ENCODE data around the gene AUTS2.

Gene AUTS2

DNA sequence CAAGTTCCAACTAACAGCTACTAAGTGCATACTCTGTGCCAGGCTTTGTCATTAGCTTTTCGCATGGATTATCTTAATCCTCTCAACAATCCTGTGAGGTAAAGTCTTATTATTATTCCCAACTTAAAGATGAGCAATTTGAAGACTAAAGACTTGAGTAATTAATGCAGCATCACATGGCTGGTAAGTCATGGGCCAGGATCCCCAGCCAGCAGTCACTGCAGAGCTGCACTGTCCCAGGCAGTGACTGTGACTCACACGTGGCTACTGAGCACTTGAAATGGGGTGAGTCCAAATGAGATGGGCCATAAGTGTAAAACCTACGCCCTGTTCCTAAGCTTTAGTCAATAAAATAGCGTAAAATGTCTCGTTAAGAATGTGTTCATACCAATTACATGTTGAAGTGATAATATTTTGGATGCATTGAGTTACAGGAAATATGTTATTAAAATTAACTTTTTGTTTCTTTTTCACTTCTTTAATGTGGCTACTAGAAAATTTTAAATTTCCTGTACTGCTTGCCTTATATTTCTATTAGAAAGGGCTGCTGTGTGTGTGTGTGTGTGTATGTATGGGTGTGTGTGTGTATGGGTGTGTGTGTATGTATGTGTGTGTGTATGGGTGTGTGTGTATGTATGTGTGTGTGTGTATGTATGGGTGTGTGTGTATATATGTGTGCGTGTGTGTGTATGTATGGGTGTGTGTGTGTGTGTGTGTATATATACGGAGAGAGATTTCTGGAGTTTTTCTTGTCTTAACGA is 756.3 kb downstream of the AUTS2 start:
- Histone ChIP-seq H3K27me3 (no peaks in the 10 kb centered on the region), H3K4me1 (ENCODE audit: control insufficient read depth in 1 of 2, insufficient read depth in 1 of 2, low read depth in 1 of 2, low read length in 1 of 2) (no peaks in the 10 kb centered on the region), H3K36me3 (no peaks in the 10 kb centered on the region), H3K27ac (no peak overlapping the region), H3K9me3 (no peaks in the 10 kb centered on the region), H3K4me3 (ENCODE audit: low read depth in 1 of 2, low read length in 1 of 2) (no peak overlapping the region)
- TF ChIP-seq, protein P1, sequence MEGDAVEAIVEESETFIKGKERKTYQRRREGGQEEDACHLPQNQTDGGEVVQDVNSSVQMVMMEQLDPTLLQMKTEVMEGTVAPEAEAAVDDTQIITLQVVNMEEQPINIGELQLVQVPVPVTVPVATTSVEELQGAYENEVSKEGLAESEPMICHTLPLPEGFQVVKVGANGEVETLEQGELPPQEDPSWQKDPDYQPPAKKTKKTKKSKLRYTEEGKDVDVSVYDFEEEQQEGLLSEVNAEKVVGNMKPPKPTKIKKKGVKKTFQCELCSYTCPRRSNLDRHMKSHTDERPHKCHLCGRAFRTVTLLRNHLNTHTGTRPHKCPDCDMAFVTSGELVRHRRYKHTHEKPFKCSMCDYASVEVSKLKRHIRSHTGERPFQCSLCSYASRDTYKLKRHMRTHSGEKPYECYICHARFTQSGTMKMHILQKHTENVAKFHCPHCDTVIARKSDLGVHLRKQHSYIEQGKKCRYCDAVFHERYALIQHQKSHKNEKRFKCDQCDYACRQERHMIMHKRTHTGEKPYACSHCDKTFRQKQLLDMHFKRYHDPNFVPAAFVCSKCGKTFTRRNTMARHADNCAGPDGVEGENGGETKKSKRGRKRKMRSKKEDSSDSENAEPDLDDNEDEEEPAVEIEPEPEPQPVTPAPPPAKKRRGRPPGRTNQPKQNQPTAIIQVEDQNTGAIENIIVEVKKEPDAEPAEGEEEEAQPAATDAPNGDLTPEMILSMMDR (IDR thresholded peaks at IDR 0.05) = no peak

DNA sequence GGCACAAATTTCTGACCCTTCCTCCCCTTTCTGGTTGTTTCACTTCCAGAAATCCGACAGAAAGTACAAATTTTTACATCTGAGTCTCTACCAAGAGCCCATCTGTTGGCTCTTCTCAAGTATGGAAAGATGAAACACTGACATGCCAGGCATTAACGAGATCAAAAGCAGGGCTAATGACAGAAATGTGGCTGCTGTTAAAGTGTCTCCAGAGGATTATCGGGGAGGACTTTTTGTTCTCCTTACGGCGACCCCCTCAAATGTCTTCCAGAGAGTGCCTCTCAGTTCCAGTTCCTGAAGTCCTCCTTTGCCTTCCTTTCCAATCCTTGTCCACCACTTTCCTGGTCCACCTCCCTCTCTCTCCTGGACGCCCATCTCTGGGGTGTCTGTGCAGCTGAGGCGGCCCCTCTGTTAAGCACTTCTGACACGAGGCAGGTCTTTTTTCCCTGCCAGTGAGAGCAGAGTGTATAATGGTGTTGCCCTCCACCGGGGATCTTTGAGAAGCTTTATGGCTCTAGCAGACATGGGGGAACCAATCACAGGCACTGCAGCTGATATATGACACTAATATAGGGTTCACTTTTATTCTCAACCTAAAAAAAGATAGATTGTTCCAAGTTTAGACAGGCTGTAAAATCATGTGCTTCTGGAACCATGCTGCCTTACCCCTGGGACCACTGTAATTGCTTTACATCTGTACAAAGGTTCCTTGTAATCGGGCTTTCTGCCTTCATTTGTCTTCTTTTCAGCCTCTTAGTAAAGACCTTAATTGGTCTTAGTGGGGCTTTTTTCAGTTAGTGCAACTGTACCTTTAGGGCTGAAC is 757.1 kb downstream of the AUTS2 start:
- Histone ChIP-seq H3K4me3 (ENCODE audit: low read depth in 1 of 2, low read length in 1 of 2) (no peak overlapping the region), H3K4me1 (ENCODE audit: control insufficient read depth in 1 of 2, insufficient read depth in 1 of 2, low read depth in 1 of 2, low read length in 1 of 2) (no peaks in the 10 kb centered on the region), H3K9me3 (no peaks in the 10 kb centered on the region), H3K27me3 (no peaks in the 10 kb centered on the region), H3K27ac (no peak overlapping the region), H3K36me3 (no peaks in the 10 kb centered on the region)
- TF ChIP-seq, protein P1 (IDR thresholded peaks at IDR 0.05) = no peak

DNA sequence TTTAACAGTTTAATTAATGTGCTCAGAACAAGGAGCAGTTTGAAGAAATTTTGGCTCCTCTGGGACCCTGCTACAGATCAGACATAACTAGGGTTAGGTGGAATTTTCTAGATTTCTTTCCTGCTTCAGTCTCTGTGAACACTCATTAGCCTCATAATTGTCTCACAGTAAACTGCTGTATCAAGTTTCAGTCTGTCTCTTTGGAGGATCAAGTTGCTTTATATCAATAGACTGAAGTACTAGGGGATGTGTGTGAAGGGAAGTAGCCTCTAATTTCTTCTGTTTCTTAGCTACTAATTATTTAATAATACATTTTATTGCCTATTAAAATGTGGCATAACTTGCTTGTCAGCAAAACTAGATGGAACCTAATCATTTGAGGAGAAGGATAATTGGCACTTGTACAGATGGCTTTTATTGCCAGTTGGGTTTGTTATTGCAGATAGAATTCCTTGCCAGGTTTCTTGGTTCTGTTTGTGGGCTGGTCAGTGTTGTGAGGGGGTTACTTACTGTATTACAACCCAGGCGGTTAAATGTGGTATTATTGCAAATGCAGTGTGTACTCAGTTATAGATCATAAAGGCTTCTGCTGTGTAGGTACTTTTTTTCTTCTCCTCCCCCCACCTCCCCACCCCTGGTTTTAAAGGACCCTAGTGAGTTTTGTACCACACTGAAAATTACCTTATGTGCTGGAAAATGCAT is 758.0 kb downstream of the AUTS2 start:
- TF ChIP-seq, protein P1 (IDR thresholded peaks at IDR 0.05) = no peak

DNA sequence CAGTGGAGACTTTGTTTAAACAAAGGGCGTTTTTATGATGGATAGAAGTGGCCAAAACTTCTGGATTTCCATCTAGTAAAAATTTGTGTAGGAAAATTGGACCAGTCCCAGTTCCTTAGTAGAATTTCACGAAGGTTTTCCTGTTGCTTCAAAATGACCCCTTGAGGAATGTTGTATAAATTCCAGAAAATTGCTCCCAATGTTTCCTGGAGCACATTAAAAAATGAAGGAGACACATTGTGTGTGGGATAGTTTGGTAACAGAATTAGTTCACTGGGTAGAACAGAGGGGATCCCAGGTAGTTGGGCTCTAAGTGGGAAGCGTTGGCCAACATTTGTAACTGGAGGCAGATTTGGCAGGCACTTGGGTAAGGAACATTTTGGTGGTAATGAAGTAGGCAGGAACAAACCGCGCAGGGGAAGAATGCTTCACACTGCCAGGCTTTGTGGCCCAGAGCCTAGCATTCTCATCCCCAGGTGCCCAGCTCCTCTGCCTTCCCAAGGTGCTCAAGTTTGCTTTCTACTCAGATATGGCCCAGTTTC is 758.6 kb downstream of the AUTS2 start:
- Histone ChIP-seq H3K4me3 (ENCODE audit: low read depth in 1 of 2, low read length in 1 of 2) (no peak overlapping the region), H3K4me1 (ENCODE audit: control insufficient read depth in 1 of 2, insufficient read depth in 1 of 2, low read depth in 1 of 2, low read length in 1 of 2) (no peaks in the 10 kb centered on the region), H3K27me3 (no peaks in the 10 kb centered on the region), H3K9me3 (no peaks in the 10 kb centered on the region), H3K27ac (no peak overlapping the region), H3K36me3 (no peaks in the 10 kb centered on the region)
- TF ChIP-seq, protein P1 (IDR thresholded peaks at IDR 0.05) = no peak

More for the DNA sequence above, 758.0 kb downstream of the AUTS2 start:
- Histone ChIP-seq H3K36me3 (no peaks in the 10 kb centered on the region), H3K27me3 (no peaks in the 10 kb centered on the region), H3K4me3 (ENCODE audit: low read depth in 1 of 2, low read length in 1 of 2) (no peak overlapping the region), H3K4me1 (ENCODE audit: control insufficient read depth in 1 of 2, insufficient read depth in 1 of 2, low read depth in 1 of 2, low read length in 1 of 2) (no peaks in the 10 kb centered on the region), H3K9me3 (no peaks in the 10 kb centered on the region), H3K27ac (no peak overlapping the region)

DNA sequence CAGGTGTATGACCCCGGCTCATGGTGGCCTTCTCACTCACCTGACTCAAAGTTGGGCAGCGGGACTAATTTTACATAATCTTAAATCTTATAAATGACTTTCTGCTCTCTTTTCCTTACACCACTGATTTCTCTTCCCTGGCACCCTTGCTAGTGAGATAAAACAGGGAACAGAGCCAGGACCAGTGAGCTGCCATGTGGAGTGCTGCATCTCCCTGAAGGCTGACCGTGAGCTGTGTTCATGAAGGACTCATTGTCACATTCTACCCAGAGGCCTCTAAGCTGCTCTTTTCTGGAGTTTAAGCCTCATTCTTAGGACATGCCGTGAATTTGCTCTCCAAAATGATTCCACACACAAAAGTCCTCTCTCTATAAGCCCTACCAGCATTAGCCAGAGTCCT is 762.3 kb downstream of the AUTS2 start:
- Histone ChIP-seq H3K4me3 (ENCODE audit: low read depth in 1 of 2, low read length in 1 of 2) (no peak overlapping the region), H3K9me3 (no peaks in the 10 kb centered on the region)
- TF ChIP-seq, protein P1 (IDR thresholded peaks at IDR 0.05) = no peak

More for the DNA sequence above, 762.3 kb downstream of the AUTS2 start:
- no peaks in the 10 kb centered on the region for H3K4me1 ChIP-seq (ENCODE audit: control insufficient read depth in 1 of 2, insufficient read depth in 1 of 2, low read depth in 1 of 2, low read length in 1 of 2)
- no peaks in the 10 kb centered on the region for H3K36me3 ChIP-seq
- no peaks in the 10 kb centered on the region for H3K27me3 ChIP-seq
- no peak overlapping the region for H3K27ac ChIP-seq

Measured in neutrophil (primary cell).